ENCODE results near the gene ANXA8. TPM values are rescaled to one million over a fixed set of nuclear protein-coding genes. Genes with fewer than 3 reads are reported as not detected.

ANXA8 gene
- total RNA-seq, 2 experiments from 2014 or later: not detected

- ChIA-PET POLR2A (no interaction called here), CTCF (no interaction called here)
- H3K9me3 Mint-ChIP-seq (ENCODE audit: low read depth): no peaks in the 10 kb centered on the region
- ATAC-seq: no peak
- no peaks in the 10 kb centered on the region for H3K4me1 Mint-ChIP-seq
- DNase-seq: no peak
- intact Hi-C loops (cut with DNase I, micrococcal nuclease): no loop called here
- no peaks in the 10 kb centered on the region for H3K27me3 Mint-ChIP-seq
- H3K27ac Mint-ChIP-seq: no peak overlapping the region
- H3K4me3 Mint-ChIP-seq: no peak overlapping the region
- no peaks in the 10 kb centered on the region for H3K36me3 Mint-ChIP-seq (ENCODE audit: low read depth)
These were observed 64.9 kb downstream of the ANXA8 start for GRCh38 chr10:47418966-47419365.

- POLR2A ChIA-PET: no interaction called here
- H3K27me3 Mint-ChIP-seq: no peaks in the 10 kb centered on the region
- H3K27ac Mint-ChIP-seq: no peak overlapping the region
- no peak for DNase-seq
- no peak for ATAC-seq
- H3K36me3 Mint-ChIP-seq (ENCODE audit: low read depth): no peaks in the 10 kb centered on the region
- H3K4me3 Mint-ChIP-seq: no peak overlapping the region
- H3K9me3 Mint-ChIP-seq (ENCODE audit: low read depth): no peaks in the 10 kb centered on the region
- intact Hi-C loops (cut with DNase I, micrococcal nuclease): no loop called here
- CTCF ChIA-PET: no interaction called here
- no peaks in the 10 kb centered on the region for H3K4me1 Mint-ChIP-seq
These were observed 65.6 kb downstream of the ANXA8 start for GRCh38 chr10:47418321-47418720.

Other genes with a start within 250 kb of the ANXA8 start
- gene GDF10, start 183.9 kb downstream of the ANXA8 start, total RNA-seq: under 1 TPM; 0.30 to 0.32 TPM
- gene GDF2, start 161.7 kb downstream of the ANXA8 start, total RNA-seq: not detected
- not detected for gene RBP3, start 135.8 kb downstream of the ANXA8 start, total RNA-seq
- under 1 TPM; 0.70 to 0.75 TPM for gene ZNF488, start 99.8 kb downstream of the ANXA8 start, total RNA-seq
- gene FAM25G, start 7.6 kb upstream of the ANXA8 start, total RNA-seq: not detected
- gene AGAP9, start 39.5 kb upstream of the ANXA8 start, total RNA-seq: 1 to 10 TPM; 3.7 to 4.1 TPM